ENCODE results near the gene KCNK2.
A peak's percentile ranks its signal among the peaks of the same experiment; 100 is the strongest.
"Not testable (repeated sequence)": the region's sequence is repeated elsewhere in the genome, so short reads cannot be mapped to it uniquely, and the experiment has no call there.

Gene KCNK2

GRCh38 chr1:215163144-215163543, 80.6 kb downstream of the KCNK2 start:
- not testable (repeated sequence) for DNase-seq

- no peak for DNase-seq
These were observed 84.3 kb downstream of the KCNK2 start for GRCh38 chr1:215166886-215167285.

GRCh38 chr1:215181518-215181917, 99.0 kb downstream of the KCNK2 start:
- DNase-seq, result no peak

- DNase-seq, result no peak
These were observed 102.6 kb downstream of the KCNK2 start for GRCh38 chr1:215185067-215185620.

GRCh38 chr1:215188302-215188950, 105.9 kb downstream of the KCNK2 start:
- DNase-seq, result peak; percentile 74

- DNase-seq, result no peak
These were observed 109.8 kb downstream of the KCNK2 start for GRCh38 chr1:215192306-215192705.

- DNase-seq, result no peak
These were observed 115.5 kb downstream of the KCNK2 start for GRCh38 chr1:215198021-215198420.

GRCh38 chr1:215200121-215200520, 117.6 kb downstream of the KCNK2 start:
- no peak for DNase-seq

GRCh38 chr1:215201283-215201682, 118.7 kb downstream of the KCNK2 start:
- DNase-seq, result no peak

GRCh38 chr1:215202868-215203267, 120.3 kb downstream of the KCNK2 start:
- no peak for DNase-seq

GRCh38 chr1:215210167-215210566, 127.6 kb downstream of the KCNK2 start:
- no peak for DNase-seq

GRCh38 chr1:215215846-215216245, 133.3 kb downstream of the KCNK2 start:
- no peak for DNase-seq

GRCh38 chr1:215219372-215219771, 136.8 kb downstream of the KCNK2 start:
- DNase-seq, result no peak

GRCh38 chr1:215220346-215220745, 137.8 kb downstream of the KCNK2 start:
- DNase-seq, result no peak

GRCh38 chr1:215226757-215227156, 144.2 kb downstream of the KCNK2 start:
- no peak for DNase-seq

- DNase-seq, result peak; percentile 19
These were observed 145.7 kb downstream of the KCNK2 start for GRCh38 chr1:215228193-215228592.

GRCh38 chr1:215241451-215241850, 158.9 kb downstream of the KCNK2 start:
- no peak for DNase-seq

- DNase-seq, result no peak
These were observed 161.0 kb downstream of the KCNK2 start for GRCh38 chr1:215243345-215244054.

- no peak for DNase-seq
These were observed 168.4 kb downstream of the KCNK2 start for GRCh38 chr1:215250913-215251312.

- DNase-seq, result no peak
These were observed 168.9 kb downstream of the KCNK2 start for GRCh38 chr1:215251428-215251827.

- no peak for DNase-seq
These were observed 169.6 kb downstream of the KCNK2 start for GRCh38 chr1:215252164-215252563.

GRCh38 chr1:215256936-215257679, 174.6 kb downstream of the KCNK2 start:
- DNase-seq, result no peak

- no peak for DNase-seq
These were observed 178.2 kb downstream of the KCNK2 start for GRCh38 chr1:215260711-215261110.

- DNase-seq, result no peak
These were observed 179.6 kb downstream of the KCNK2 start for GRCh38 chr1:215262106-215262505.

Measured in NCI-H146 (cell line).